Central memory CD8-positive, alpha-beta T cell (primary cell): Measurements from ENCODE around the gene UBE2D4.
A peak's percentile ranks its signal among the peaks of the same experiment; 100 is the strongest.

Experiments
- ATAC-seq: fragments of 150-1000 bp; cut with Tn5 transposase; replicated peaks from 2 replicates; pipeline ENCODE4 v1.10.0; 2022; ENCODE audit warnings: mild to moderate bottlenecking, moderate FRiP score, moderate number of reproducible peaks; ENCODE audit not compliant: poor library complexity, severe bottlenecking; ENCODE audit errors: extremely low read depth
- DNase-seq, 2 donors: peaks; one replicate each; pipeline ENCODE4 v3.0.0; 2021; ENCODE audit warnings: low spot score in 2 of 2
- H3K27ac Mint-ChIP-seq: one replicate; pipeline ENCODE4 v1.8.0; 2022; ENCODE audit warnings: low read depth, mild to moderate bottlenecking, moderate library complexity, mixed read lengths
- H3K27me3 Mint-ChIP-seq: one replicate; pipeline ENCODE4 v1.8.0; 2022; ENCODE audit warnings: mixed read lengths
- H3K36me3 Mint-ChIP-seq: one replicate; pipeline ENCODE4 v1.8.0; 2022; ENCODE audit warnings: mild to moderate bottlenecking, moderate library complexity, mixed read lengths; ENCODE audit not compliant: insufficient read depth
- H3K4me1 Mint-ChIP-seq: one replicate; pipeline ENCODE4 v1.8.0; 2022; ENCODE audit warnings: mixed read lengths
- H3K4me3 Mint-ChIP-seq: one replicate; pipeline ENCODE4 v1.8.0; 2022; ENCODE audit warnings: mild to moderate bottlenecking, moderate library complexity, mixed read lengths
- H3K9me3 Mint-ChIP-seq: one replicate; pipeline ENCODE4 v1.8.0; 2022; ENCODE audit warnings: mixed read lengths

Gene UBE2D4

GRCh38 chr7:43927810-43928209 is 1.6 kb downstream of the UBE2D4 start:
- Mint-ChIP-seq H3K4me1 (peaks cover 22% of the 10 kb centered on the region), H3K9me3 (no peaks in the 10 kb centered on the region), H3K27ac (no peak overlapping the region), H3K27me3 (no peaks in the 10 kb centered on the region), H3K36me3 (peaks cover 8% of the 10 kb centered on the region), H3K4me3 (peak overlapping the region; percentile 85)
- ATAC-seq: no peak
- no peak for DNase-seq

GRCh38 chr7:43929529-43930457 is 3.6 kb downstream of the UBE2D4 start:
- H3K27me3 Mint-ChIP-seq: no peaks in the 10 kb centered on the region
- H3K9me3 Mint-ChIP-seq: no peaks in the 10 kb centered on the region
- H3K36me3 Mint-ChIP-seq: peaks cover 8% of the 10 kb centered on the region
- ATAC-seq (no peak), DNase-seq (no peak)
- peaks cover 16% of the 10 kb centered on the region for H3K4me1 Mint-ChIP-seq
- H3K27ac Mint-ChIP-seq: no peak overlapping the region
- H3K4me3 Mint-ChIP-seq: no peak overlapping the region

GRCh38 chr7:43931346-43931745 is 5.1 kb downstream of the UBE2D4 start:
- H3K9me3 Mint-ChIP-seq: no peaks in the 10 kb centered on the region

GRCh38 chr7:43933902-43934560 is 7.8 kb downstream of the UBE2D4 start:
- H3K27ac Mint-ChIP-seq: no peak overlapping the region
- H3K36me3 Mint-ChIP-seq: peaks cover 6% of the 10 kb centered on the region
- H3K27me3 Mint-ChIP-seq: no peaks in the 10 kb centered on the region
- no peak for ATAC-seq
- H3K4me3 Mint-ChIP-seq: no peak overlapping the region
- no peaks in the 10 kb centered on the region for H3K9me3 Mint-ChIP-seq
- DNase-seq: no peak
- no peaks in the 10 kb centered on the region for H3K4me1 Mint-ChIP-seq

More at GRCh38 chr7:43931346-43931745, 5.1 kb downstream of the UBE2D4 start:
- ATAC-seq: no peak
- Mint-ChIP-seq H3K36me3 (peaks cover 5% of the 10 kb centered on the region), H3K27ac (no peak overlapping the region), H3K4me3 (no peak overlapping the region), H3K4me1 (peaks cover 12% of the 10 kb centered on the region), H3K27me3 (no peaks in the 10 kb centered on the region)
- no peak for DNase-seq

- no peaks in the 10 kb centered on the region for H3K4me1 Mint-ChIP-seq
- H3K36me3 Mint-ChIP-seq: peaks cover 8% of the 10 kb centered on the region
- DNase-seq (no peak), ATAC-seq (no peak)
- no peak overlapping the region for H3K4me3 Mint-ChIP-seq
- no peak overlapping the region for H3K27ac Mint-ChIP-seq
- H3K9me3 Mint-ChIP-seq: no peaks in the 10 kb centered on the region
- no peaks in the 10 kb centered on the region for H3K27me3 Mint-ChIP-seq
Measured at GRCh38 chr7:43937444-43937843, 11.2 kb downstream of the UBE2D4 start.

GRCh38 chr7:43938892-43939482 is 12.8 kb downstream of the UBE2D4 start:
- no peak overlapping the region for H3K27ac Mint-ChIP-seq
- peaks cover 8% of the 10 kb centered on the region for H3K36me3 Mint-ChIP-seq
- DNase-seq (no peak), ATAC-seq (no peak)
- no peak overlapping the region for H3K4me3 Mint-ChIP-seq
- no peaks in the 10 kb centered on the region for H3K27me3 Mint-ChIP-seq
- H3K4me1 Mint-ChIP-seq: no peaks in the 10 kb centered on the region
- no peaks in the 10 kb centered on the region for H3K9me3 Mint-ChIP-seq

GRCh38 chr7:43942250-43942649 is 16.0 kb downstream of the UBE2D4 start:
- H3K9me3 Mint-ChIP-seq: no peaks in the 10 kb centered on the region
- H3K4me1 Mint-ChIP-seq: no peaks in the 10 kb centered on the region
- H3K27me3 Mint-ChIP-seq: no peaks in the 10 kb centered on the region
- H3K36me3 Mint-ChIP-seq: peaks cover 6% of the 10 kb centered on the region
- DNase-seq (no peak), ATAC-seq (no peak)
- no peak overlapping the region for H3K4me3 Mint-ChIP-seq
- no peak overlapping the region for H3K27ac Mint-ChIP-seq

- Mint-ChIP-seq H3K4me3 (no peak overlapping the region), H3K36me3 (peaks cover 6% of the 10 kb centered on the region), H3K27ac (no peak overlapping the region), H3K4me1 (no peaks in the 10 kb centered on the region), H3K27me3 (no peaks in the 10 kb centered on the region), H3K9me3 (no peaks in the 10 kb centered on the region)
- ATAC-seq (no peak), DNase-seq (no peak)
Measured at GRCh38 chr7:43942997-43943396, 16.8 kb downstream of the UBE2D4 start.

- Mint-ChIP-seq H3K4me1 (no peaks in the 10 kb centered on the region), H3K27me3 (no peaks in the 10 kb centered on the region), H3K36me3 (peaks cover 5% of the 10 kb centered on the region), H3K9me3 (no peaks in the 10 kb centered on the region), H3K4me3 (no peak overlapping the region), H3K27ac (no peak overlapping the region)
- ATAC-seq (no peak), DNase-seq (no peak)
Measured at GRCh38 chr7:43943417-43944187, 17.4 kb downstream of the UBE2D4 start.

GRCh38 chr7:43944286-43944685 is 18.1 kb downstream of the UBE2D4 start:
- H3K4me1 Mint-ChIP-seq: no peaks in the 10 kb centered on the region
- ATAC-seq (no peak), DNase-seq (no peak)
- H3K27me3 Mint-ChIP-seq: no peaks in the 10 kb centered on the region
- no peaks in the 10 kb centered on the region for H3K9me3 Mint-ChIP-seq
- peaks cover 1% of the 10 kb centered on the region for H3K36me3 Mint-ChIP-seq
- no peak overlapping the region for H3K4me3 Mint-ChIP-seq
- no peak overlapping the region for H3K27ac Mint-ChIP-seq

- Mint-ChIP-seq H3K27ac (no peak overlapping the region), H3K27me3 (no peaks in the 10 kb centered on the region), H3K4me1 (no peaks in the 10 kb centered on the region), H3K4me3 (no peak overlapping the region), H3K9me3 (no peaks in the 10 kb centered on the region), H3K36me3 (peaks cover 6% of the 10 kb centered on the region)
- DNase-seq (no peak), ATAC-seq (no peak)
Measured at GRCh38 chr7:43952028-43952427, 25.8 kb downstream of the UBE2D4 start.

GRCh38 chr7:43953071-43953470 is 26.8 kb downstream of the UBE2D4 start:
- no peaks in the 10 kb centered on the region for H3K27me3 Mint-ChIP-seq

More at GRCh38 chr7:43953071-43953470, 26.8 kb downstream of the UBE2D4 start:
- DNase-seq: no peak
- Mint-ChIP-seq H3K27ac (peak overlapping the region; percentile 22), H3K4me1 (no peaks in the 10 kb centered on the region), H3K4me3 (no peak overlapping the region), H3K9me3 (no peaks in the 10 kb centered on the region), H3K36me3 (peaks cover 6% of the 10 kb centered on the region)
- ATAC-seq: no peak
